NCI-H69 (cell line): ENCODE measurements around the gene EXD3.

Experiments used
- DNase-seq: peaks from one replicate; lab custom pipeline; 2025; lab: John Stamatoyannopoulos, UW

EXD3 gene

DNA sequence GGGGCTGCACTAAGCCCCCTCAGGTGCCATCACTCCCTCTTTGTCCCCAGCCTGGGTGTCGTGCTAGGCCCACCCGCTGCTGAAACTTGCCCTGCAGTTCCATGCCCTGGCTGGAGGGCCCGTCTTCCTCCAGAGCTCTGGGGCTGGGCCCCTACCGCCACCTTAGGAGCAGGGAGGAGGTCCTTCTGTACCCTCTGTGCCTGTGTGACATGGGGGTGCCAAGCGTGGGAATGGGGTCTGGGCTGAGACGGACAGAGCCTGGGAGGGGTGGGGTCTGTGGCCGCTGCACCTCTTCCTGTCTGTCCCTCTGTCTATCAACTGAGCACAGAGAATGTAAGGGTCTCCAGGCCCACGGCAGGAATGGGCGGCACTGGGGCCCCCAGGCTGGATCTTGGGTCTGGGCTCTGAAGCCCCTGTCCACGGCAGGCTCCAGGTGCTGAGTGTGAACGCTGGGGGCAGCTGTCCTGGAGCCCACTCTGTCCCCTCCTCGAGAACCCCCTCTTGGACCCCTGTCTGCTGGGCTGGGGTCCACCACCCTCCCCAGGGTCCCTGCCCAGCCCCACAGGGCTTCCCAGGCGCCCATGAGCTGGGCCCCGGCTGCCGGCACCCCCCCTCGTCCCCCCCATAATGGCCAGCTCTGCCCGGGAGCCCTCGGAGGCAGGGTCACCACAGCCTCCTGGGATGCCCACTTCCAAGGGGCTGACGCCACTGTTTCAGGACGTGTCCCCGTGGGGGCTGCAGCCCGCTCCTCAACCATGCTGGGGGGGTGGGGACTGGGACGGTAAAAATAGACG lies 105.0 kb downstream of the EXD3 start:
- no peak for DNase-seq

DNA sequence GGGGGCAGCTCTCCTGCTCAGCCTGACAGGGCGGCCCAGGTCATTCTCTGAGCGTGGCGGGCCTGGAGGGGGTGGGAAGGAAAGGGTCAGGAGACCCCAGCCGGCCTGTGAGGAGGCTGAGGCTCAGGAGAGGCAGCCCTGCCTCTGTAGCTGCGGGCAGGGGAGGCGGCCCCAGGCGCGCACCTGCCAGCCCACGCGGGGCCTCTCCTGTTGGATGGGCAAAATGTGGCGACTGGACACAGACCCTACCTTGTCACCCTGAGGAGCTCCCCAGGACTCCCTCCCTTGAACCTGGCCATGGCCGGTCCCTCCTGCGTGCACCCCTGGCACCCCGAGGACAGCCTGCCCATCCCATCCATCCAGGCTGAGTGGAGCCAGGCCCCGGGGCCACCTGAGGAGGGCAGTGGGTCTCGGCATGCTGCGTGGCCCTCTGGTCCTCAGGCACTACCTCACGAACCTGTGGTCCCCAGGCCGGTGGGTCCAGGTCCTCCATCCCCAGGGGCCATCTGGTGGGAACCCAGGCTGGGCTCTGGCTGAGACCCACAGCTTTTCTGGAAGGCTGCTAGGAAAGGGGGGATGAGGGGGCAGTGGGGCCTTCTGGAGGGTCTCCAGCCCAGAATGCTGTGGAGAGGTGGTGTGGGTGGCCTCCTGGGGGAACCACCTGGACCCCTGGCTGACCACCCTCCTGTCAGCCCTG lies 105.8 kb downstream of the EXD3 start:
- DNase-seq = no peak

DNA sequence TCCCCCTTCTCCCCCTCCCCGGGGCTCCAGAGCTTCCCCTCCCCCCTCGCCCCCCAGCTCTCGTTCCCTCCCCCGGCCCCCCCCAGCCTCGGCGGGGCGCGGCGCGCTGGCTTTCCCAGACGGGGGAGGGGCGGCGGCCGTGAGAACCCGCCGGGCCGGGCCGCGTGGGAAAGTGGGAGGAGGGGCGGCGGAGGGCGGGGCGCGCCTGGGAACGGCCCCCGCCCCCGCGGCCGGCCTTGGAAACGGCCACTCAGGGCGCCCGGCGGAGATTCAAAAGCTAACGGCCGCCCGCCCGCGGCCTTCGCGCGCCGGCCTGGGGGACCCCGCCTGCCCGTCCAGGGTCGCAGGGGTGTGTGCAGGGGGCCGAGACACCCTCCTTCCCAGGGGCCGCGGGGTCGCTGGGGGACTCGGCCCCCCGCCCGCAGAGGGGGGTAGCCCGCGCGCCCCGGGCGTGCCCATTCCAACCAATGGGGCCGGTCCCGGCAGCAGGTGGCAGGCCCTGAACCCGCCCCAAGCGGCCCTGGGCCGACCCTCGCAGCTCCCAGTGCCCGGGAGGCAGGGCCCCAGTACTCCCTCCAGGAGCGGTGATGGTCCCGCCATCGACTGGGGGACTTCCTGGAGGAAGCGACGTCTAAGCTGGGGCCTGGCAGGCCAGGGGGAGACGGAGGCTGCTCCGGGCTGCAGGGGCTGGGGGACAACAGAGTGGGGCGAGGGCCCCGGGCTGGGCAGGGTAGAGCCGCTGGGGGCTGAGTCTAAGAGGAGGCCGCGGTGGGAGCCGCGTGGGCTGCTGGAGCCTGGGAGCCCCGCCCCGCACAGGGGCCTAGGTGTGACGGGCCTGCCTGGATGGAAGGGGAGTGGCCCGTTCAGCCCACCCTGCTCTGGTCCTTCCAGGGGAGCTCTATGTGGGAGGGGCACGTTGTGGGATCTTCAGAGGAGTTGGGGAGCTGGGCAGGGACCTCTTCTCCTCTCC lies 106.7 kb downstream of the EXD3 start:
- DNase-seq = peak; percentile 92

DNA sequence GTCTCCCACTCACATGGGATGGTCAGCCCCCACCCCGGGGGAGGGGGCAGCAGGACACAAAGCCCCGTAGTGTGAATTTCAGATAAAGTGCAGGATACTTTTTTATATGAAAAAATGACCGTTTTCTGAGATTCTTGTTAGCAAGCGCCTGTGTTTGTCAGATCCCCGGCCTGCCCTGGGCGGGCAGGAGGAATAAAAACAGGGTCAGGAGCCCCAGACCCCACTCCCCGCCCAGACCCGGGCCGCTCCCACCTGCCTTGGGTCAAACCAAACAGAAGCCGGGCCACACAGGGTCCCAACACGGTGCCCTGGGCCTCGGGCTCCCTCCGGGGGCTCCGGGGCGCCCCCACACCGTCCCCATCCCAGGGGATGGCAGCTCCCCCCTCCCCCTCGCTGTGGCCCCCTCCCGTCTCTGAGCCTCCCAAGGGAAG lies 107.4 kb downstream of the EXD3 start:
- DNase-seq = no peak

DNA sequence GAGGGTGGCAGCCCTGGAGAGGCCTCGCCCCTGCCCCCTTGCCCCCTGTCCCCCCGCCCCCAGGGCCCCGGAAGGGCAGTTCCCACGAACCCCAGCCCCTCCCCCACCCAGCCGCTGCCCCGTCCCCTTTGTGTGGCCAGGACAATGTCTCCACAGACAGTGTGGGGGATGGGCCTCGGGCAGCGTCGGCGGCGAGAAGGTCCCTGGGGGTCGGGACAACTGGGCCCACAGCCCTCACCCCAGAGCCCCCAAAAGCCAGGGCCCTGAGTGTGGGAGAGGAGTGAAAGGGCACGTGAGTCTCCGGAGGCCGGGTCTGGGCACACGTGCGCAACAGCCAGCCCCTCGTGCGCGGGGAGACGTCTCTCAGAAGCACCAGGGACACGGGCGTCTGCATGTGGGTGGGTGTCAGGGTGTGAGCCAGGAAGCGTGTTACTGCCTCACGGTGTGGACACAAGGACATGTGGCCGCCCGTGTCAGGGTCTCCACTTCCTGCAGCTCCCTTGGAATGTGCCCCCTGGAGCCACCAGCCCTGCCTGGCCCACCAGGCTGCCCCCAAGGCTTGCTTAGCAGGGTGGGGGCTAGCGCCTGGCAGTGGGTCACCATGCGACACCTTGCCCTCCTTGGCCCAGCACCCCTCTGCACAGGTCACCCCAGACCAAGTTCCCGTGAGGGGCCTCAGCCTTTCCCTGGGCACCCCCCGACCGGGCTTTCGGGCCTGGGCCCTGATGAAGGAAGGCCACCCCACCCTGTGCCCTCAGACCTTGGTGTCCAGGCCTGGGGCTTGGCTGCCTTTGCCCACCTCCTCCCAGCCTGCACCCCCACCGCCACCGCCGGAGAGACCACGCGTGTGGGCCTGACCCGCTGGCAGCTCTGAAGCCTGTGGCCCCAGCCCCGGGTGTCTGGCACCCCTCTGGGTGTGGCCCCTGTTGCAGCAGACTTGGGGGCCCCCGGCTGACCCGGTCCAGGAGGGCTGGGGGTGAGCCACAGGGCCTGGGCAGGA lies 108.1 kb downstream of the EXD3 start:
- no peak for DNase-seq

DNA sequence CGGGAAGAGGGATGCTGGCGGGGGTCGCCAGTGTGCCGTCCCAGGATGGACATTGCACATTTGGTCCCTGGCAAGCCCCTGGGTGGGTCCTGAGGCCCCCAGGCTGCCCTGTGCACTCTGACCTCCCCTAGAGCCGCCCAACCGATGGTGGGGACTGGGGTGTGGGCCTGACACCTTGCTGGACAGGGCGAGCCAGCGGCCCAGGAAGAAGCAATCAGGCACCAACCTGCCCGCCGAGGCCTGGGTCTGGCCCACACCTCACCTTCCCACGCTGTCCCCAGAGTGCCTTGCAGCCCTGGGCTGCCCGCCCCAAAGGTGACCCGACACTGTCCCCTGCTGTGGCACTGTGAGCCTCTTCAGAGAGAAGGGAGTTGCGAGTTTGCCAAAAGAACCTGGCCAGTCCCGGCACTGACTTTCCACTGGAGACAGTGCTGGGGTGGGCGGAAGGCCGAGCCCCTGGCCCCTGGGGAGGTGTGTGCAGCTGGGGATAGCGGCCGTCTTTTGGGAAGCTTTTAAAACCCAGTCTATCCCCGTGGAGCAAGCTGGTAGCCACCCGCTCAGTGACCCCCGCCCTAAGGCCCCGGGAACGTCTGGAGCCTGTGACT lies 108.9 kb downstream of the EXD3 start:
- no peak for DNase-seq

DNA sequence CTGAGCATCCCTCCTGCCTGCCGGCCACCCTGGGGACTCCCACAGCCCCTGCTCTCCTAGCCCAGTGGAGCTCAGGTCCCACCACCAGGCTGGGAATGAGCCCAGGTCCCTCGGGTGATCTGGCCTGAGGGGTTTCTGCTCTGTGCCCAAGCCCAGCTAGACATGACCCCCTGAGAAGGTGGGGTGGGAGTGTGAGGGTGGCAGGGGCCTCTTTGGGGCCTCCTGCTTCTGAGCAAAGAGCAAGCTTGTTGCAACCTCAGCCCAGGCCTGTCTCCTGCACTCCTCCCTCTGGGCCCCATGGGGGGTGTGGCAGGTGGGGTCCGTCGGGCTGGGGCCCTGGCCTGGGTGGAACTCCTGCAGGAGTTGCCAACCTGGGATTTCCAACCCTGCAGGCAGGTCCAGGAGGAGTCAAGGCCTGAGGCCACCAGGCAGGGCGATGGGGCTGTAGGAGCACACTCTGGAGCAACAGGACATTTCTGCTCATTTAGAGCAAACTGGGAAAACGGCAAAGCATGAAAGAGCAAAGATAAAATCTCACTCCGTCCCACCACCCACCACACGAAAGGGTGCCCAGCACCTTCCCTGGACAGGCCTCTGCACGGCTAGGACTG lies 109.5 kb downstream of the EXD3 start:
- no peak for DNase-seq

DNA sequence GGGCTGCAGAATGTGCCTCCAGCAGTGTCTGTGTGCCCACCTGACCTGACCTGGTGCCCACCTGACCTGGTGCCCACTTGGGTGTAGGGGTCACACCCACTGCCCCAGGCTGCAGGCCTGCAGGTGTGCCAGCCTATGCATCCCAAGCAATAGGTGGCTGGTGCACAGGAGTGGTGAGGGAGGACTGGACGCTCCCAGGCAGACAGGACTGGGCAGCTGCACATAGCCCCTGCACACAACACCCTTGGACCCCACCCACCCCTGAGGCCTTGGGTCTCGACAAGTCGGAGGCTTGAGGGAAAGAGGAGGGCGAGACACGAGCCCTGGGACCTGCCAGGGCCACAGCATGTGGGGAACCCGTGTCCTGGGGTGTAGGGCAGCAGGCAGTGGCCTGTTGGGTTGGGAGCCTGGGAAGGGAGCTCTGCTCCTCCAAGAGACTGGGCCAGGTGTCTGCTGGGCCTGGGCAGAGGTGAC lies 110.1 kb downstream of the EXD3 start:
- DNase-seq = no peak

DNA sequence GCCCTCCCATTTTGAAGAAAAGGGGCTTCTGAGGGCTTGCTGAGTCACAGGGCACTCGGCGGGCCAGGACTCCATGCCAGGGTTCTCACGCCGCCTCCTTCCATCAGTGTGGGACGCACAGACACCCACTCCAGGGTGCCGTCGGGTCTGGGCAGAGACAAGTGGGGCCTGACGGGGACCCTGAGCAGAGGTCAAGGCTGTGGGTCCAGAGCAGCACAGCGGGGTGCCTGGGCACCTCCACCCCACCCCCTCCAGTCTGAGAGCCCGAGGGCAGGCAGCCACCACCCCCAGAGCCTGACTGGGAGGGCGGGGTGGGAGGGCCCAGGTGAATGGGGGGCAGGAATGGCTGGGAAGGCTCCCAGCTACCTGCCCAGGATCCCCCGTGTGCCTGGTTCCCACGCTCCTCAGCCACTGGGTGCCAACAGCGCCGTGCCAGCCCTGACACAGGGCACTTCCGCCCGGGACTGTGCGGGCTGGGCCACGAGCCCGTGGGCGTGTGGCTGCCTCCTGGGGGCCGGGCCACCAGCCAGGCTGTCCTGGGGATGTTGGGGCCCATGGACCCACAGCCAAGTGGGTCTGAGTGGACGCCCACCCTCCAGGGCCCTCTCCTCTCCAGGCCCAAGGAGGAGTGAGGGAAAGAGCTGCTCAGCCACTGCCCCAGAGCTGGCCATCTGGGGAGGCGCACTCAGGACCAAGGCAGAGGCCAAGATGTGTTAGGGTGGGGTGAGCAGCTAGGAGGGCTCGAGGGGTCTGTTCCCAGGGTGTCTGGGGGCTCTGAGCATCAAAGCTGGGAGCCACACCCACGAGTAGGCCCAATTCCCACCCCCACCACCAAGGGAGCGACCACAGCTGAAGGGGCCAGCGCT lies 110.7 kb downstream of the EXD3 start:
- no peak for DNase-seq

DNA sequence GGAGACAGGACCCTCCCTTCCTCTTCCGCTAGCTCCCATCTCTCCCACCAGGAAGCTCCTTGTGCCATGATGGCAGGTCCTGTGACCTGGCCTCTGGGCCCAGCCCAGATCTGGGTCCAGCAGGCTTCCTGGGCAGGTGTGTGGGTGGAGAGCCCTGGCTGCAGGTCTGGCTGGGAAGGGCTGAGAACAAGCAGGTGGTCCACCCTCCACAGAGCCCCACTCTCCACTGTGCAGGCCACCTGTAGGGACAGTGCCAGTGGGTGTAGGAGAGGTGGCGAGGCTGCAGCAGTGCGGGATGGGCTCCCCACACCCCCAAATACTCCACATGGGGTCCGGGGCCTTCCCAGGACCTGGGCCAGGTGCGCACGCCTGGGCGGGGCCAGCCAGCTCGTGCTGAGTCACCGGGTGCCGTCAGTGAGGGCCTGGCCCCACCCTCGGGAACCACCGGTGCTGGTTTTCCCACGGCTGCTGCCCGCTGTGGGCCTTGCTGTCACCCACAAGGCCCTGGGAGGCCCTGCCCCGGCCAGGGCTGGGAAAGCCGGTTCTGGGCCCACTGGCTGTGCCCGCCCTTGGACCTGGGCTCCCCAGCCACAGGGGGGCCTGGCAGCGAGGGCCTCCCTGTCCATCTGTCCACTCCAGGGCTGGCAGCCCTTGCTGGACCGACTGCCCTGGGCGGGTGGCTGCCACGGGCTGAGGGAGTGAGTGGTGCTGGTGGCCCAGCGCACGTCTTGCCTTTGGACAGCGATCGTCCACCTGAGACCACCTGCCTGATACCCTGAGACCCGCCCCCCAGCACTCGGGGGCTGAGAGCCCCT lies 111.6 kb downstream of the EXD3 start:
- DNase-seq = peak; percentile 87

DNA sequence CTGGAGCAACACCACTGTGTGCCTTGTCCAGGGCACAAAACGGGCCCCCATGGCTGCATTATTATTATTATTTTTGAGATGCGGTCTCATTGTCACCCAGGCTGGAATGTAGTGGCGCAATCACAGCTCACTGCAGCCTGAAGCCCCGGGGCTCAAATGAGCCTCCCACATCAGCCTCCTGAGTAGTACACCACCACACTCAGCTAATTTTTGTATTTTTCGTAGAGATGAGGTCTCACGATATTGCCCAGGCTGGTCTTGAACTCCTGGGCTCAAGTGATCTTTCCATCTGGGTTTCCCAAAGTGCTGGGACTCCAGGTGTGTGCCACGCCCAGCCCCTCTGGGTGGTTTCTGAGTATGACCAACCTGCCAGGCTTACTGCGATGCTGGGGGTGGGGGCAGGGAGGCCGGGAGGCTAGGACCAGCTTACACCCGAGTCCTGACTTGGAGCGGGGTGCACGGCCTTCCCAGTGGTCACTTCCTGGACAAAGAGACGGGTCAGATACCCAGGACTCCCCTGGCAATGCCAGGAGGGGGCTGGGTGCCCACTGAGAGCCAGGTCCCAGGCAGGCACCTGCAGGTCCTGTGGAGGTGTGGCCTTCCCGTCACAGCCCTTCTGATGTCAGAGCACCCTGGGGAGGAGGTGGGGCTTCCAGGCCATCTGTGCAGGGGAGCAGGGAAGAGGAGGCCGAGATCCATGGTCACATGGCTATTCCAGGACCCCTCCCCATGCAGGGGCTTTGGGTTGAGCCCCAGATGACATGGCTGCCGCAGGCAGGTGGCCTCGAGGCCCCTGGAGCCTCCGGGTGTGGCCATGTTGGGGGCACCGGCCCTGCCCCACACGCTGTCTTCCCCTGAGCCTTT lies 112.5 kb downstream of the EXD3 start:
- peak; percentile 88 for DNase-seq

DNA sequence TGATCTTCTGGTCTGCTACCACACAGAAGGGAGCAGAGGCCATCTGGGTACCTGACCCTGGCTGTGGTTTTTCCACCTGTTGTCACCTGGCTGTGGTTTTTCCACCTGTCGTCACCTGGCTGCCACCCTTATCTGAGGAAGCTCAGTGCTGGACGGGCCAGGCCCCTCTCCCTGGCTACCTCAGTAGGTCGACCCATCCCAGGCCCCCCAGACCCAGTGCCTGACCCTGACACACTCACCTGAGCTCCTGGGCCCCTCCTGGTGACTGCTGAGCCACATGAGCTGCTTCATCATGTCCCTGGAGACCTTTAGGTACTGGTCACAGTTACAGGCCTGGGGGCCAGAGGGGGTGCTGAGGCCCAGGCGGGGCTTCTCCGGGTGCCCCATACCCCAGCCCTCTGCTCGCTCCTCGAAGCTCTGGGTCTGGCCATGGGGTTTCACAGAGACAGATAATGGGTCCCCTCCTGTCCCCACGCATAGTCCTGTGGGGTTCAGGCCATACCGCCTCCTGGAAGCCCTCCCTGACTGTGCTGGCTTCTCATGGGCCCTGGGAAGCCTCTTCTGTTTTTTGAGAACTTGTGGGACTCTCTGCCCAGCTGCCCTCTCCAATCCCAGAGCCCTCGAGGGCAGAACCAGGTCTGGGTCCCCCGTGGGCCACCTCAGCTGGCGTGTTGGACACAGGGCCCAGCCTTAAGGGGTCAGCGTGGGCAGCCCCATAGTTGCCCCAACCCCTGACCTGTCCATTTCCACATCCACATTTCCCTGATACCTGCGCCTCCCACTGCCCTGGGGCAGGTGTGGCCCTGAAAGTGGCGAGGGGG lies 113.4 kb downstream of the EXD3 start:
- no peak for DNase-seq

DNA sequence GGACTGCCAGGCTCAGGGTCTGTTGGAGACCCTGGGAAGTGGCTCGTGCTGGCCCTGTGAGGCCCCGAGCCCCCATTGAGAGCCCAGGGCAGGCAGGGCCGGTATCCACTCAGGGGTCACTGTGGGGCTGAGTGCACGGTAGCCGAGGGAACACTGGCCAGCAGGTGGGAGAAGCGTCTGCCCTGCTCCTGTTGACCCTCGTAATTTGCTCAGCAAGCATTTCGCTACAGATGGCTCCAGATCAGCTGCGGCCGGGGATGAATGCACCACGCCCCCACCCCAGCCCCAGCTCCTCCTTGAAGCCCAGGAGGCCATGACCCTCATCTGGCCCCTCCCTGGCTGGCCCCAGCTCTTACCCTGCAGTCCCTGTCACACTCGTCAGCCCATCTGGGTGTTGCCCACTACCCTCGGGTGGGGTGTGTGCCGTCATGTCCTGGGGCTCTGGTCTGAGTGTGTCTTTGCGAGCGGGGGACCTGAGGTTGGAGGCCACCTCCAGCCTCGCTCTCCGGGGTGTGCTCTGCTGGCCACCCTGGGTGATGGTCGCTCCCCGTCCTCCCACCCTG lies 114.8 kb downstream of the EXD3 start:
- DNase-seq = peak; percentile 47

DNA sequence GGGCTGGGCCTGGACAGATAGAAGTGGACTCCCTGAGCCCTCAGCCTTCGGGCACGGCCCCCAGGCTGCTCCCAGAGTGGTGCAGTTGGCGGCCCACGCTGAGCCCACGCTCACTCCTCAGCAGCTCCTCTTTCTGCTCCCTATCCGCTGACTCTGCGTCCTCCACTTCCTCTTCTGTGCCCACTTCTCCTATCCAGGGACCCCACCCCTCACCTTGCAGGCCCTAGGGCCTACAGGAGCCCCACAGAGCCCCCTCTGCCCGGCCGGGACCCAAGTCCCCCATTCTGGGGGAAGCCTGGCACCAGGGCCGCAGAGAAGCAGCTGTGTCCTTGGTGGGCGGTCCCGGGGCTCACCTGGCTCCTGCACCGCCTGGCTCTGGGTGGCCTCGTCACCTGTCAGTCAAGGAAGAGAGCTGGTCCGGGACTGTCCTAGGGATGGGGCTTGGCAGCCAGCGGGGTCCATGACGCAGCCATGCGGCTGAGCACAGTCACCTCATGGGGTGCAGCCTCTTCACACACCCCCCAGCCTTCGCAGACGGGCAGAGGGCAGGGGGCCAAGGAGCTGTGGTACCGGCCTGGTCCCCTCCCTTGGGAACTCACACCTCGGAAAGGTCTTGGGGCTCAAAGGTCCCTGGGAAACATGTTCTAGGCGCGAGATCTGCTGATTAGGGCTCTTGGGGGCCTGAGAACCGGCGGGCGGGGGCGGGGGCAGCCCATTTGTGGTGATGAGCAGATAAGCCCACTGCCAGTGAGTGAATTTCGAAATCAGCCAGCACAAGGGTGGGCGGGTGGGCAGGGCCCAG lies 115.5 kb downstream of the EXD3 start:
- DNase-seq = no peak

DNA sequence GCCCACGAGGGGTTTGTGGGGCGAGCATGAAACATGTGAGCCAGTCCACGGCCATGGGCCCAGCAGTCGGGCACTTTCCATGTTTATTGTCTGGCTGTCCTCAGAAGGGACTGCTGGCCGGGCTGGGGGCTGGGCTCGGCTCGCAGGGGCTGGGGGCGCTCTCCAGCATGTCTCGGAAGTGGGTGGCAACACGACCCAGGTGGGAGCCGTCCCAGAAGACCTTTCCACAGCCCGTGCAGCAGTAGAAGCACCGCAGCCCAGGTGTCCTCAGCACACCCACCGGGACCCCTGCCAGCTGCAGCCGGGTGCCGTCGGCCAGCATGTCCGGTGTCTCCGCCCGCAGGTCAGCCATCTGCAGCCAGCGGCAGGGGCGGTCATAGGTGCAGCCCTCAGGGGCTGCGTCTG lies 116.1 kb downstream of the EXD3 start:
- DNase-seq = no peak
